ENCODE results near the gene FAM222A. TPM values are rescaled to one million over a fixed set of nuclear protein-coding genes. Genes with fewer than 3 reads are reported as not detected.

Gene FAM222A
- total RNA-seq, 1 experiment from 2014 or later, result 1.7 TPM

- DNase-seq (ENCODE audit: low read depth), result no peak
These were observed 2.7 kb upstream of the FAM222A start for GRCh38 chr12:109710747-109711595.

GRCh38 chr12:109711596-109712461 lies 1.8 kb upstream of the FAM222A start:
- DNase-seq (ENCODE audit: low read depth), result no peak

GRCh38 chr12:109714141-109714912 lies 702 bp downstream of the FAM222A start:
- DNase-seq (ENCODE audit: low read depth), result peak; percentile 30

GRCh38 chr12:109714913-109715244 lies 1.3 kb downstream of the FAM222A start:
- no peak for DNase-seq (ENCODE audit: low read depth)

GRCh38 chr12:109715310-109716091 lies 1.9 kb downstream of the FAM222A start:
- peak; percentile 35 for DNase-seq (ENCODE audit: low read depth)

- DNase-seq (ENCODE audit: low read depth), result no peak
These were observed 2.5 kb downstream of the FAM222A start for GRCh38 chr12:109716092-109716479.

- no peak for DNase-seq (ENCODE audit: low read depth)
These were observed 3.1 kb downstream of the FAM222A start for GRCh38 chr12:109716512-109717389.

- no peak for DNase-seq (ENCODE audit: low read depth)
These were observed 4.0 kb downstream of the FAM222A start for GRCh38 chr12:109717390-109718357.

- no peak for DNase-seq (ENCODE audit: low read depth)
These were observed 4.8 kb downstream of the FAM222A start for GRCh38 chr12:109718390-109718789.

- DNase-seq (ENCODE audit: low read depth), result no peak
These were observed 5.7 kb downstream of the FAM222A start for GRCh38 chr12:109719123-109720022.

GRCh38 chr12:109720152-109720856 lies 6.7 kb downstream of the FAM222A start:
- no peak for DNase-seq (ENCODE audit: low read depth)

- no peak for DNase-seq (ENCODE audit: low read depth)
These were observed 7.2 kb downstream of the FAM222A start for GRCh38 chr12:109720857-109721189.

- DNase-seq (ENCODE audit: low read depth), result no peak
These were observed 7.7 kb downstream of the FAM222A start for GRCh38 chr12:109721276-109721675.

GRCh38 chr12:109722022-109722720 lies 8.5 kb downstream of the FAM222A start:
- no peak for DNase-seq (ENCODE audit: low read depth)

GRCh38 chr12:109722721-109723094 lies 9.1 kb downstream of the FAM222A start:
- DNase-seq (ENCODE audit: low read depth), result no peak

GRCh38 chr12:109723311-109723881 lies 9.8 kb downstream of the FAM222A start:
- no peak for DNase-seq (ENCODE audit: low read depth)

All from LHCN-M2 (cell line).